Embryonic facial prominence (tissue), 1 donor: ENCODE results near the gene TPT1.

Experiments
- DNase-seq: peaks from one replicate; pipeline ENCODE4 v3.0.0-alpha.2; 2016; ENCODE audit errors: extremely low spot score

TPT1 gene

DNA sequence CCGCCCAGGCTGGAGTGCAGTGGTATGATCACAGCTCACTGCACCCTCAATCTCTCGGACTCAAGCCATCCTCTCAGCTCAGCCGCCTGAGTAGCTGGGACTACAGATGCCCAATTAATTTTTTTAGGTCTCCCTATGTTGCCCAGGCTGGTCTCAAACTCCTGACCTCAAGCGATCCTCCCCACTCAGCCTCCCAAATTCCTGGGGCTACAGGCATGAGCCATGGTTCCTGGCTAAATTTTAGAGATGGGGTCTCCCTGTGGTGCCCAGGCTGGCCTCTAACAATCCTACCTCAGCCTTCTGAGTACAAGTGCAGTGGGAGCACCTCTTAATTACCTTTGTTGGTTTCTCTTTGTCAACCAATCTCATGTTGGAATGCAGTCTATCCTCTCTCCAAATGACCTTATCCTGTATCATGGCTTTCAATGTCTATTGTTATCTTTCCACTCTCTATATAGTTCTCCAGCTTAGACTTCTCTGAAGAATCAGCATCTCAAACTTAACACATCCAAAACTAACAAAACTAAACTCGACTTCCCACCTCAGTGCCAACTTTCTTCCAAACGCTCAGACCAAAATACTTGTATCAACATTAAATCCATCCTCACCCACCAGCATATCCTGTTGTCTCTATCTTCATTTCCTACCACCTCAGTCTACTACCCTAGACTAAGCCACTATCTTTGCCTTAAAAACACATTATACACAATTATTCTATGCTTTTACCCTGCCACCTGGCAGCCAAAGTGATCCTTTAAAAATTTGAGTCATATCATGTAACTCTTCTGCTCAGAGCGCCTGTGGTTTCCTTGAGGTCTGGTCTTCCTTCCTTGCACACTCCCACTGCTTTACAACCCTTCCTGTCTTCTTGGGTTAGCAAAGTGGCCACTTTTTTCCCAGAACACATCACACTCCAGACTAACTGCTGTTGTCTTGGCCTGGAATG is 6.7 kb downstream of the TPT1 start:
- no peak for DNase-seq

DNA sequence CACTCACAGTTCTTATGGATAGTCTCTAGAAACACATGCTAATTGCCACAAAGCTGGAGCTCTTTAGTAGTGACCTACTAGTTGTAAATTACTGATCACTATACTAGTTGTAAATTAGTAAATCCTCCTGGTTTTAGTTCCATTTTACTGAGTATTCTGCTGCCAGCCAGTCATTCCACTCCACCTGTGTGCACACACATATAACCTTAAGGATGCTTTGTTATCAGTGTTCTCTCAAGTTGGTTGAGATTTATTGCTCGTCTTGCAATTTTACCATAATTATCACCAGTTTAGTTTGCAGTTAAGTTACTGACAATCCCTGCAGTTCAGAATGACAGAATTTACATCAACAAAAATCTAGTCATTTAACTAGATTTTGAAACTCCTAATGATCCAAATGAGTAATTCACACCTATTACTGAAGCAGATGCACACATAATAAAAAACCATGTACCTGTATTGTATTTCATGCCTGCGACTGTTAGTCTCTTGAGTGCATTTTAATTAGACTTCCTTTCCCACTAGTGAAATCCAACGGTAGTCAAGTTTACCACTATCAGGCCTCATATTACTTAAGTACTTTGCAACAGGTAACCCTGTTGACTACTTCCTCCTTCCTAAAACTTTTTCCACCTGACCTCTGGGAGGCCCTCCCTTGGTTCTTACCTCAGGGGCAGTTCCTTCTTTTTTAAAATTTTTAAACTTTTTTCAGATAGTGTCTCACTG is 7.6 kb downstream of the TPT1 start:
- no peak for DNase-seq

DNA sequence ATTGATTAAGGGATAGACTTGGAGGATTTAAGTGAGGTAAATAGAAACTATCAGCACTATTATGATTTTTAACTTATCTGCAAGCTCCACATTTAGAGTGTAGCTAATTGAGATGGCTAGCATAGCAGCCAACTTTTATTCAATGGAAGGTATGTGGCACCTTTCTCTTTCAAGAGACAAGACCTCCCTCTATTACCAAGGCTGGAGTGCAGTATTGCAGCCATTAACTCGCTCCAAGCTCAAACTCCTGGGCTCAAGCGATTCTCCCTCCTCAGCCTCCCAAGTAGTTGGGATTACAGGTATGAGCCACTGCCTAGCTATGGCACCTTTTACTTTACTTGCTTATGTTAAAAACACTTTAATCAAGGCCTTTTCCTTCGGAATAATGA is 8.2 kb downstream of the TPT1 start:
- no peak for DNase-seq

DNA sequence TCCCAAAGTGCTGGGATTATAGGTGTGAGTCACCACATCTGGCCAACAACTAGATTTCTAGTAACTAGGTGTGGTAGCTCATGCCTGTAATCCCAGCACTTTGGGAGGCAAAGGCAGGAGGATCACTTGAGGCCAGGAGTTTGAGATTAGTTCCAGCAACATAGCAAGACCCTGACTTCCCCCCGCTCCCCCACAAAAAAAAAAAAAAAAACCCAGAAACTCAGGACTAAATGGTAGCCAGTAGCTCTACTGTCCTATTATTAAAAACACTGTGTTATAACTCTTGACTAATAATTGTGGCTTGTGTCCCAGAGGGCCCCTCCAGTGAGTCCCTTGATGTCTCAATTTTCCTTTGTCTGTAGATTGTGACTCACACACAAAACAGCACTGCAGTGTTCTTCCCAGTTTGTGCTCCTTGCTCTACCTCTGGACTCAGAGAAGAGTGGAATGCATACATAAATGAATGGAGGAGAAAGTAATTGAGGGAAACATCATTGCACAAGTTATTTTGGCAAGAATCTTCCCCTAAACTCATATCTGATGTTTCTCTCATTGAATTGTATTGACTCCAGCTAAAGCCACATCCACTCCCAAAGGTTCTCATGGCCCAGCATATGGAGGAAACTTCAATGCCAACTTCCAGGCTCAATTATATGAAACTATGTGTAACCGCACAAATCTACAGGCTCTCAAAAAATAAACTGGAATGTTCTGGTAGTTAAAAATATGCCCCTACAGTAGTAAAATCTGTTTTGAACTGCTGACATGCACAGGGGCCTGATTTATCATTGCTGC is 8.8 kb downstream of the TPT1 start:
- DNase-seq: no peak

DNA sequence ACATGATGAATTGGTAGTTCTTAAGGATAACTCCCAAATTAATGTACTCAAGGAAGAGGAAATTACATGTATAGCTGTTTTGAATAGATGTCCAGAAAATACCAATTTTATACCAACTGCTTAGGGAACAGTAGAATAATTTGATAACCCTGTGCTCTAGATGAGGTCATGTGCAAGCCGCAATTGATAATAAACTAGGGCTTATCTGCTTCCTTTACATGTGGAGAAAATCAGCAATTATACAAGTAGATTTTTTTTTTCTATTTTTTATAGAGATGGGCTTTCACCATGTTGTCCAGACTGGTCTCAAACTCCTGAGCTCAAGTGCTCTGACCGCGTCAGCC is 9.3 kb downstream of the TPT1 start:
- DNase-seq: no peak

DNA sequence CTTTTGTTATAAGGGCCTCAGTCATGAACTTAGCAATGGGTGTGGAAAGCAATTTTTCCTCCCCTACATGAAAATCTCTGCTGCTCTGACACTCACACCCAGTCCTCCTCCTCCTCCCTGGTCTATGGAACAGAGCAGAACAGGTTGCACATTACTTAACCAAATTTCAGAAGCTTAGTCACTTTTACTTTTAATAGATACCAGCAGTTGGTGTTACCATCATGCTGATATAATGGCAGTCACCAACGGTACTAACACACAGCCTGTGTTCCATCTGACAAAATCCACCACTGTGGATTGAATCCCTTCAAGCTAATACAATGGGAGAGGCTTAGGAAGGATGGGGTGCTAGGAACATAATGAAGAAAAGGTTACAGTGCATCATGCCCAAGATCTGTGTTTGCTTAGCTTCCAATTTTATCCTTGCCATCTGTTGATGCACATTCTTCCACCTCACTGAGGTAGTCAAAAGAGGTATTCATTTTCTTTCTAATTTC is 9.8 kb downstream of the TPT1 start:
- DNase-seq: no peak

DNA sequence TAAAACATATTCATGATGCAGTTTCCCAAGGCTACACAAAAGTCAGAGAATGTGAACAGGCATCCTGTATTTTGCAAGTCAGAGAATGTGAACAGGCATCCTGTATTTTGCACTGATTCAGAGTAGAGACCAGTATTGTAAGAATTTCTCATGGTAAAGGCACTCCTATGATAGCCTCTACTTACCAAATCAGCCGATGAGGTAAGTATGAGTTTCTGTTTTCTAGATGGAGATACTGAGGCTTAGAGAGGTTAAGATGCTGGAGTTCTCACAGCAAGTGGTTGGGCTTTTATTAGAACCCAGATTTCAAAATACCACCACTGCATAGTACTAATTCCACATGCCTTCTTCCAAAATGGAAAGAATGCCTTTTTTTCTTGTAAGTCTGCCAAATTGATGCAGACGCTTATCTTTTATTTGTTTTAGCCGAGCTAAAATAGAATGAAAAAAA is 12.3 kb downstream of the TPT1 start:
- DNase-seq: no peak

DNA sequence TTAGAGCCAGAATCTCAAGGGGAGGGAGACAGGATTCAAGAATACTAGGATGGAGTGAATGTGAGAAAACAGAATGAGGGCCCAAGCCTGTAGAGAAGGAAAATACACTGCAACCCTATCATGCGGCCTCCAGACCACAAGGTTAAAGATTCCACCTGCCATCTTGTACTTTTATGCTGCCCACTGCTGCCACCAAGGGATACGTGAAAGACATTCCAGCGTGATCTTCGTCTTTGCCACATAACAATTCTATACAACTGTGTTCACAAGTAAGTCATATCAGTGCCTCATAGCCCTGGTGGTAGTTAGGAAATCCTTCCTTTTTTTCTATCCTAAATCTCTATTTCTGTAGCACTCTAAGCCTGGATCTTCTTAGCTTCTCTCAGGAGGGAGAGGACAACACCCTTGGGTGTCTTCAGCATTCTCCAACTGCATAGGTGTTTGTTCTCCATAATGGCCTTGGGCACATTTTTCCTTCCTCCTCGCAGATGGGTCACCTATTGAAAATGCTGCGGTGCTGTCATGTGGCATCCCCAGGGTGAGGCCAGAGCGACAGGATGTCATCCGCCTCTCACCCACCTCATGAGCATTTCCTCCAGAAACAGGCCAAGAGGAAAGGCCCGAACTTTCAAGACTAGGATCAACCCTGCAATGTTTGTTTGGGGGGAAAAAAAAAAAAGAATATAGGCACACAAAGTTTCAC is 13.6 kb downstream of the TPT1 start:
- no peak for DNase-seq

DNA sequence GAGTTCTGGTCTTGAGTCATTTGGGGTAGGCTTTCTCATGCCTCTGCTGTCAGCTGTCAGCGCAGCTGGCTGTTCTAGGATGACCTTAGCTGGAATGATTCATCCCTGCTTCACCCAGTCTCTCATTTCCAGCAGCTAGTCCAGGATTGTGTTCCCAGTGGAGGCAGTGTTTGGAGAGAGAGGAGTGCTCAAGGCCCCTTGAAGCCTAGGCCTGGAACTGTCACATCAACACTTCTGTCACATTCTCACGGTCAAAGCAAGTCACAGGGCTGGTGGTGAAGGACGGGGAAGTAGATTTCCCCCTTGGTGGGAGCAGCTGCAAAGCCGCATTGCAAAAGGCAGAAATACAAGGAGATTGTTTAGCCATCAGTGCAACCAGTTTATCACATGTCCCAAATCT is 15.2 kb downstream of the TPT1 start:
- DNase-seq: no peak

DNA sequence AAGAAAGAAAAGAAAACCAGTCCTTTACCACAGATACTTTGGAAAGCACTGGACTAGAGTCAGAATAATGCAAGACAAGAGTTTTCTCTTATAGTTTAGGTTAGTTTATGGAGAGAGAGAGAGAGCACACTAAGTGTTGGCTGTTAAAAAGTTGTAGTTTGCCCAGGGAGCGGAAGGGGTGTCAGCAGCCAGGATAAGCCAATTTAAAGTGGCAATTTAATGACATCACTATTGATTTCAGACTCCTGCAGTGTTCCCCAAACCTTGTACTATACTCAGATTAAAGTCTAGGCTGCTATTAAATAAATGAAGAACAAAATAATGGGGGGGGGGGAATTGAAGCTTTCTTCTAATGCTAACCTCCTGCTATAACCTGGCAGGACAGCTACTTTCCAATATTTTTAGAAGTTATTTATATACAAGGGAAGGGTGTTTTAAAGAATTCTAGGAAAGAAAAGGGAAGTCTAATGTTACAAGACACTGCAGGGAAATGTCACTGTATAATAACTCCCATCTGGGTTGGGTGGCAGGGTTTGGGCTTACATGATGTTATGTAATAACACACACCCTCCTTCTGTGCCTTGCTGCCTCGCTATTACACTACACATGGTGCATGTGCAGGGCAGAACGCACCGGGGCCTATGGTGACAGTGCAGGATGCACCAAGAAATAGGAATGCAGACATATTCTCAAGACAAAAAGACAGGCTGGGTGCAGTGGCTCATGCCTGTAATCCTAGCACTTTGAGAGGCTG is 19.9 kb downstream of the TPT1 start:
- DNase-seq: no peak

DNA sequence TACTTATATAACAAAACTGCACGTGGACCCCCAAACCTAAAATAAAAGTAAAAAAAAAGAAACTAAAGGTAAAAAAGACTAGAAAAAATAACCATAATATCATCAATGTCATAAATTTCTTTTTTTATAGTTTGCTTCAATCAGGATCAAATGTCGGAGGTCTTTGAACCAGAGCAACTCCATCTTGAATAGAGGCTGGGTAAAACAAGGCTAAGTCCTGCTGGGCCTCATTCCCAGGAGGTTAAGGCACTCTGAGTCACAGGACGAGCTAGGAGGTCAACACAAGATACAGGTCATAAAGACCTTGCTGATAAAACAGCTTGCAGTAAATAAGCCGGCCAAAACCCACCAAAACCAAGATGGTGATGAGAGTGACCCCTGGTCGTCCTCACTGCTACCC is 24.0 kb downstream of the TPT1 start:
- no peak for DNase-seq

DNA sequence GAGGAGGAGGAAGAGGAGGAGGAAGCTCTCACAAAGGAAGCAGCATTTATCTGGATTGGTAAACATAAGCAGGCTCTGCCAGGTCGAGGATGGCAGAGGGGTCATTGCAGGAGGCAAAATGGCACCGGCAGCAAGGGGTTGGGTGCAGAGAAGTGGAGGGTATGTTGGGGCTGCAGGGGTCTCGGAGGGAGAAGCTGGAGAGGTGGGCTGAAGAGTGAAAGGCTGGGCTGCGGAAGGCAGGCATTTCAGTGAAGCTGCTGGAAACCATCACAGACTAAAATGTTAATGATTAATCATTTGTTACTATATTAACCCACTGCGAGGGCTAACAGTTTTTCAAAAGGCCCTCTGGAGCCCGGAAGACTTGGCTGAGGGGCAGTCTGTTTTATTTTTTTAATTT is 24.6 kb downstream of the TPT1 start:
- no peak for DNase-seq

DNA sequence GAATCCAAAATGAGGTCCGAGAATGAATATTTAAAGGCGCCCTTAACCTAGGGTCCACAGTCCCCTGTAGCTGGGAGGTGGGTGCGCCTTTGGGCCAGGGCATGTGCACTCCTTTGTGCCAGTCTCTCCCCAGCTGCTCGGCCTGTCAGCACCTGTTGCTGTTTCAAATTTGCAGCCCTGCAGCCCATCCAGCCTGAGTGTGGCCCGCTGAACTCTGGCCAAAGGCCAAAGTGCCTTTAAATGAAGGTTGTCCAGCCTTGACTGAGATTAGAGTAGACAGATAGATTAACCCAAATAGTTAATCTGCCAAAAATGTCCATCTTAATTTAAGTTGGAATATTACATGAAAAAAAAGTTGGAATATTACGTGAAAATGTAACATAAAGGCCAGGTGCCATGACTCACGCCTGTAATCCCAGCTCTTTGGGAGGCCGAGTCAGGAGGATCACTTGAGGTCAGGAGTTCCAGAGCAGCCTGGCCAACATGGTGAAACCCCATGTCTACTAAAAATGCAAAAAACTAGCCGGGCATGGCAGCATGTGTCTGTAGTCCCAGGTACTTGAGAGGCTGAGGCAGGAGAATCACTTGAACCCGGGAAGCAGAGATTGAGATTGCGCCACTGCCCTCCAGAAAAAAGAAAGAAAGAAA is 25.3 kb downstream of the TPT1 start:
- DNase-seq: no peak

DNA sequence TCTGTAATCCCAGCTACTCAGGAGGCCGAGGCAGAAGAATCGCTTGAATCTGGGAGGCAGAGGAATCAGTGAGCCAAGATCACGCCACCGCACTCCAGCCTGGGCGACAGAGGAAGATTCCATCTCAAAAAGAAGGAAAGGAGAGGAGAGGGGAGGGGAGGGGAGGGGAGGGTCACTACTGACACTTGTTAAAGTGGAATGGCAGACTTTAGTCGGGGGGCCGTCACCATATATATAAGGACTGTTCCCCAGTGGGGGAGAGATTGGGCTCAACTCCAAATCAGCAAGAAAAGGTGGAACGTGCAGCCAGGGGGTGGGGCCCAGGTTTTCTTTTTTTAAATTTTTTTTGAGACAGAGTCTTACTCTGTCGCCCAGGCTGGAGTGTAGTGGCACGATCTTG is 26.2 kb downstream of the TPT1 start:
- DNase-seq: no peak

DNA sequence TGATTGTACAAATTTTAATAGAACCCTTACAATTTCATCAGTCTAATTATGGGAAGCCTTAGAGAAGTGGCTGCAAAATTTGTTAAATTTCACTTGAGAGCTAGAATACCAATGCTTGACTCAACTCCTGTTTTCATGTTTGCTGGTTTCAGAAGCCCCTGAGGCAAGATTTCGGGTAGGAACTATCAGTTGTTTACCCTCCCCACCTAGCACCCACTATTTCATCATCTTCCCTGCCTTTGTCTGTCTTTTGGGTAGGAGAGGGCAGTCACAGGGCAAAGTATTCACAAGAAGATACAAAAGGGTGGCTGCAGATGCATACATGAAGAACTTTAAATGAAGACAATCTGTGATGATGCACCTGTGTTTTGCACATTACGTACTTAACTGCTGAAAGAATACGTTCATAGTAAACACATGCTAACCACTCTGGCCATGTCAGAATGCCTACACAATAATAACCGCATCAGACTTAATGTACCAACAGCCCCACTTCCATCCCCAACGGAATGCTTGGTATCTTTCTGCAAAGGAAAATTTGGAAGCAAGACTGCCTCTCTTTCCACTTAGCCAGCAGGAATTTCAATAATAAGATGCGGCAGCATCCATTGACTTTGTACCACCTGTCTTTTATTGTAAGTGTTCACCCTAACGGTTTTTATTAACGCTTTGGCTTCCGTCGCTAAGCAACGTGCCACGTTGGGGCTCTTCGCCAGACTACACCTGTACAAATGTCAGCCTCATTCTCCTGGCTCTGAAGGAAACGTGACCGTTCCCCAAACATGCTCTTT is 30.4 kb downstream of the TPT1 start:
- DNase-seq: no peak

DNA sequence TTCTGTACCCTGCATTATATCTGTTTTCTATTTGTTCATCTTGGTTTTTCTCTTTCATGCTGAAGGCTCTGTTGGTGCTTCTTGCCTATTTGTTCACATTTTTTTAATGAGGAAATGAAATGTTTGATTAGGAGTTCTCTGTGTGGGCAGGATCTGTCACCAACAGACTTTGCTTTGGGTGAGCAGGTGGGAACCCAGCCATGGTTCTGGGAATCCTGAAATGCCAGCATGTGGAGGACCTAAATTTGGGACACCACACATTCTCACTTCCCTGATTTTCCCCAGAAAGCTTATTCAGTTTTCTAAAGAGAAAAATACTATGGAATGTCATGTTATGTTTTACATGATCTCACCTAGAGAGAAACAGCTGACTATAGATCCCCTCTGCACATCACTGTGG is 34.0 kb downstream of the TPT1 start:
- no peak for DNase-seq

DNA sequence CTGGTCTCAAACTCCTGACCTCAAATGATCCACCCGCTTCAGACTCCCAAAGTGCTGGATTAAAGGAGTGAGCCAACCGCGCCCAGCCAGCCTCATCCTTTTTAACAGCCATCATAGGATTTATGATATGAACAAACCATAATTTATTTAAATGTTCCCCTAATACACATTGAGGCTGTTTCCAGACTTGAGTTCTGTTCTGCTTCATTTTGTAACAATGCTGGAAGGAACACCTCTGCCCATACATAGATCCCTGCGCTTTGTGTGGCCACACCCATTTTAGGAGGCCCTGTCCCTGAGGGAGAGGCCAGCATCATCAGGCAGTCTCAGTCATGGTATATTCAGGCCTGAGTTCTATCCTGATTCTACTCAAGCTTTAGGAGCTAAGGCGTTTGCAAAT is 35.9 kb downstream of the TPT1 start:
- DNase-seq: no peak

DNA sequence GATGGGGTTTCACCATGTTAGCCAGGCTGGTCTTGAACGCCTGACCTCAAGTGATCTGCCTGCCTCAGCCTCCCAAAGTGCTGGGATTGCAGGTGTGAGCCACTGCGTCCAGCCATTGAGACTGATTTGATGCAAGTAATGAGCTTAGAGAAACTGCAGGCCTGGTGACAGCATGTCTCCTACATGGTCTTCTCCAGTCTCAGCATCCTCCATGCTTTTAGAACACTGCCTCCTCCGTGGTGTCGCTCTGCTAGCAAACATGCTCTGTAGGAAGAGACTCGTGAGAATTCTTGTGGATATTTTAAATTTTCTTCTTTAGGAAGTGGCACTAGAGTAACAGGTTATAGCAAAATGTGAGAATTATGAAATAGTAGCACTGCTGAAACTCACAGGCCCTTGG is 37.1 kb downstream of the TPT1 start:
- no peak for DNase-seq

DNA sequence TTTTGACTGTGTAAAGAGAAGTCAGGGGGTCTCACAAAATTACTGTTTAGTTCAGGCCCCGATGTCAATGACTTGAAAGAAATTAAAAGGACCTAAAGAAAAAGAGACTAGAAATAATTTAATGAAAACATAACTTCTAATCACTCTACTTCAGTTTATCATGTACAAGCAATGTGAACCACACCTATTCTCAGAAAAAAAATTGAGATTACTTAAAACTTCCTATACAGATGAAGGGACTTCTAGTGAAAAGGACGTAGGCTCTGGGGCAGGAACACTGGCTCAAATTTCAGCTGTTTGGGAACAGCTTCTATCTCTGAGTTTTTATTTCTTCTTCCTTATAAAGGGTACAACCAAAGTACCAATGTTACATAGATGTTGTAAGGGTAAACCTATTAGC is 38.0 kb downstream of the TPT1 start:
- no peak for DNase-seq

DNA sequence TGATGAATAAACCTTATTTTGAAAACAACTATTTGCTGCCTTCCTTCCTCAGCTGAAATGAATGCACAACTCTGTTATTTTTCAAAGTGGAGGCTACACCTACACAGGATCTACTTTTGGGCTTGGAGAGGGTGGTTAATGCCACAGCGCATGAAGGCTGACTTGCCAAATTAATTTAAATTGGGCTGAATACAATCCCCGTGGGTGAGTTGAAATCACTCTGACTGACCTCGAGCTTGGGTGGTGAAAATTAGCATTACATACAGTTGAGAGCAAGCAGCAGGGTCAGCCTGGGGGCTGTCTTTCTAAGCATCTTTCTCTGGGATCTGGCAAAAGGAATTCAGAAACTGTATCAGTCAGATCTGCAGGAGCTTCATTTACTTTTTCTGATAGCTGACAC is 38.5 kb downstream of the TPT1 start:
- DNase-seq: no peak
